HG02981 (cell line): ENCODE data around the gene FGFBP1.
"Not testable (repeated sequence)": the region's sequence is repeated elsewhere in the genome, so short reads cannot be mapped to it uniquely, and the experiment has no call there.

Experiments used
- ATAC-seq: cut with Tn5 transposase; IDR thresholded peaks from one replicate; pipeline ENCODE4 v1.9.1; 2021; ENCODE audit warnings: mild to moderate bottlenecking, moderate library complexity; ENCODE audit not compliant: unreplicated experiment

FGFBP1 gene

GRCh38 chr4:15947684-15948083 is 9.1 kb upstream of the FGFBP1 start:
- no peak for ATAC-seq

- ATAC-seq, result no peak
Observed at GRCh38 chr4:15945516-15945915, 7.0 kb upstream of the FGFBP1 start.

- ATAC-seq, result no peak
Observed at GRCh38 chr4:15944895-15945294, 6.4 kb upstream of the FGFBP1 start.

- ATAC-seq, result no peak
Observed at GRCh38 chr4:15942283-15942682, 3.7 kb upstream of the FGFBP1 start.

GRCh38 chr4:15938182-15938581 is 358 bp downstream of the FGFBP1 start:
- ATAC-seq, result no peak

GRCh38 chr4:15936495-15936894 is 2.0 kb downstream of the FGFBP1 start:
- no peak for ATAC-seq

- no peak for ATAC-seq
Observed at GRCh38 chr4:15935504-15936402, 2.8 kb downstream of the FGFBP1 start.

- ATAC-seq, result no peak
Observed at GRCh38 chr4:15934259-15934658, 4.3 kb downstream of the FGFBP1 start.

- ATAC-seq, result no peak
Observed at GRCh38 chr4:15931451-15932210, 6.9 kb downstream of the FGFBP1 start.

GRCh38 chr4:15930314-15930713 is 8.2 kb downstream of the FGFBP1 start:
- ATAC-seq, result no peak

- ATAC-seq, result no peak
Observed at GRCh38 chr4:15929540-15929939, 9.0 kb downstream of the FGFBP1 start.

GRCh38 chr4:15928883-15929282 is 9.7 kb downstream of the FGFBP1 start:
- ATAC-seq, result no peak

GRCh38 chr4:15926486-15926885 is 12.1 kb downstream of the FGFBP1 start:
- no peak for ATAC-seq

- no peak for ATAC-seq
Observed at GRCh38 chr4:15925830-15926229, 12.7 kb downstream of the FGFBP1 start.

- ATAC-seq, result no peak
Observed at GRCh38 chr4:15921592-15921932, 17.0 kb downstream of the FGFBP1 start.

GRCh38 chr4:15920723-15921591 is 17.6 kb downstream of the FGFBP1 start:
- ATAC-seq, result no peak

- ATAC-seq, result no peak
Observed at GRCh38 chr4:15918484-15919129, 19.9 kb downstream of the FGFBP1 start.

GRCh38 chr4:15917297-15917696 is 21.2 kb downstream of the FGFBP1 start:
- ATAC-seq, result no peak

- not testable (repeated sequence) for ATAC-seq
Observed at GRCh38 chr4:15916358-15916757, 22.2 kb downstream of the FGFBP1 start.

- ATAC-seq, result no peak
Observed at GRCh38 chr4:15914736-15915135, 23.8 kb downstream of the FGFBP1 start.

GRCh38 chr4:15914291-15914690 is 24.2 kb downstream of the FGFBP1 start:
- no peak for ATAC-seq
